ENCODE results near the gene MYL10. TPM values are rescaled to one million over a fixed set of nuclear protein-coding genes. Genes with fewer than 3 reads are reported as not detected.

MYL10 gene
- total RNA-seq, 1 experiment from 2014 or later = not detected

DNA sequence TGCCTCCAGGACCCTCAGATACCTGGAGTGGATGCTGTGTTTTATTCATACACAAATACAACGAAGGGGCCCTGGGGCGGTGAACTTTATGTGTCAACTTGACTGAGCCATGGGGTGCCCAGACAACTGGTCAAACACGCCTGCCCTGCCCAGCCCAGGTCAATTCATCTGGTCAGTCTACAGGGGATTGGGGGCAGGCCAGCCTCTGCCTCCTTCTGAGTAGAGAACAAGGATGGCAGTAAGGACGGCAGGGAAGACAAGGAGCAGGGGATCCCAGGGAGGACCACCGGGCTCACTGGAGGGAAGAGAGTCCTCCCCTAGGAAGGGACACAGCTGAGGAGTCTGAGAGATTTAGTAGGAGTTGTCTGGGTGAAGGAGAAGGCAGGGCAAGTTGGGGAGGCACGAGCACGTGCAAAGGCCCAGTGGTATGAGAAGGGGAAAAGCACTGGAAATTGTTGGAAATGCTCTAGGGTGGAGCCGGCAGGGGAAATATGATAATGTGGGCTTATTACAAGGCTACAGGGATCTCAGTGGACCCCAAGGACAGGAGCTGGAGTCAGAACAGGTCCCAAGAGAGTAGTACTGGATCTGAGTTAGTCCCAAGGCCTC is 63.4 kb downstream of the MYL10 start:
- ChIA-PET POLR2A (no interaction called here), RAD21 (ENCODE audit: low non-redundant PET in 1 of 2, low total read pairs in 2 of 2, uncharacterized antibody in 2 of 2, unreplicated experiment in 2 of 2) (no interaction called here), CTCF (no interaction called here)
- Histone ChIP-seq H3K9me2 (ENCODE audit: insufficient read depth) (no peaks in the 10 kb centered on the region), H3K79me2 (ENCODE audit: insufficient read depth, low read length) (no peaks in the 10 kb centered on the region), H3K4me3 (replicated peaks in 1 of 2; ENCODE audit: low read depth in 1 of 2, low read length in 2 of 2) (no peak overlapping the region), H3K4me2 (ENCODE audit: low read length) (peak overlapping the region; percentile 28; the same call in 1 of the 2 replicates), H3K27me3 (ENCODE audit: insufficient read depth, low read length) (no peaks in the 10 kb centered on the region), H3K4me1 (ENCODE audit: control insufficient read depth in 1 of 2, insufficient read depth in 2 of 2, low read length in 2 of 2) (peaks cover 16 to 21% of the 10 kb centered on the region in 2 experiments; a peak in 3 of 4 replicates), H2AFZ (ENCODE audit: low read depth, low read length, poor library complexity, severe bottlenecking) (peak overlapping the region; percentile 75), H4K20me1 (ENCODE audit: insufficient read depth) (no peaks in the 10 kb centered on the region), H3K27ac (ENCODE audit: low read depth, low read length) (no peak overlapping the region), H3K9ac (ENCODE audit: low read length) (no peak overlapping the region), H3K36me3 (ENCODE audit: control insufficient read depth in 1 of 2, insufficient read depth in 2 of 2, low read length in 2 of 2) (no peaks in the 10 kb centered on the region), H3K9me3 (ENCODE audit: control insufficient read depth in 1 of 2, insufficient read depth in 1 of 2, low read depth in 1 of 2, low read length in 2 of 2) (no peaks in the 10 kb centered on the region)
- ATAC-seq (no peak), DNase-seq (ENCODE audit: low read depth, low spot score) (no peak)
- no peak for TF ChIP-seq RAD21 (IDR thresholded peaks at IDR 0.05; ENCODE audit: low read depth)
- no peak for TF ChIP-seq ZFX (IDR thresholded peaks at IDR 0.05)
- TF ChIP-seq, protein P1, sequence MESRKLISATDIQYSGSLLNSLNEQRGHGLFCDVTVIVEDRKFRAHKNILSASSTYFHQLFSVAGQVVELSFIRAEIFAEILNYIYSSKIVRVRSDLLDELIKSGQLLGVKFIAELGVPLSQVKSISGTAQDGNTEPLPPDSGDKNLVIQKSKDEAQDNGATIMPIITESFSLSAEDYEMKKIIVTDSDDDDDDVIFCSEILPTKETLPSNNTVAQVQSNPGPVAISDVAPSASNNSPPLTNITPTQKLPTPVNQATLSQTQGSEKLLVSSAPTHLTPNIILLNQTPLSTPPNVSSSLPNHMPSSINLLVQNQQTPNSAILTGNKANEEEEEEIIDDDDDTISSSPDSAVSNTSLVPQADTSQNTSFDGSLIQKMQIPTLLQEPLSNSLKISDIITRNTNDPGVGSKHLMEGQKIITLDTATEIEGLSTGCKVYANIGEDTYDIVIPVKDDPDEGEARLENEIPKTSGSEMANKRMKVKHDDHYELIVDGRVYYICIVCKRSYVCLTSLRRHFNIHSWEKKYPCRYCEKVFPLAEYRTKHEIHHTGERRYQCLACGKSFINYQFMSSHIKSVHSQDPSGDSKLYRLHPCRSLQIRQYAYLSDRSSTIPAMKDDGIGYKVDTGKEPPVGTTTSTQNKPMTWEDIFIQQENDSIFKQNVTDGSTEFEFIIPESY (IDR thresholded peaks at IDR 0.05; ENCODE audit: extremely low read depth, insufficient replicate concordance, low read length) = no peak
- no peak for TF ChIP-seq TCF7L2 (IDR thresholded peaks at IDR 0.05; ENCODE audit: borderline replicate concordance, extremely low read depth, insufficient read depth, insufficient read length)
- no peak for TF ChIP-seq EZH2phosphoT487 (IDR thresholded peaks at IDR 0.05; ENCODE audit: borderline replicate concordance)
- TF ChIP-seq, protein P2, sequence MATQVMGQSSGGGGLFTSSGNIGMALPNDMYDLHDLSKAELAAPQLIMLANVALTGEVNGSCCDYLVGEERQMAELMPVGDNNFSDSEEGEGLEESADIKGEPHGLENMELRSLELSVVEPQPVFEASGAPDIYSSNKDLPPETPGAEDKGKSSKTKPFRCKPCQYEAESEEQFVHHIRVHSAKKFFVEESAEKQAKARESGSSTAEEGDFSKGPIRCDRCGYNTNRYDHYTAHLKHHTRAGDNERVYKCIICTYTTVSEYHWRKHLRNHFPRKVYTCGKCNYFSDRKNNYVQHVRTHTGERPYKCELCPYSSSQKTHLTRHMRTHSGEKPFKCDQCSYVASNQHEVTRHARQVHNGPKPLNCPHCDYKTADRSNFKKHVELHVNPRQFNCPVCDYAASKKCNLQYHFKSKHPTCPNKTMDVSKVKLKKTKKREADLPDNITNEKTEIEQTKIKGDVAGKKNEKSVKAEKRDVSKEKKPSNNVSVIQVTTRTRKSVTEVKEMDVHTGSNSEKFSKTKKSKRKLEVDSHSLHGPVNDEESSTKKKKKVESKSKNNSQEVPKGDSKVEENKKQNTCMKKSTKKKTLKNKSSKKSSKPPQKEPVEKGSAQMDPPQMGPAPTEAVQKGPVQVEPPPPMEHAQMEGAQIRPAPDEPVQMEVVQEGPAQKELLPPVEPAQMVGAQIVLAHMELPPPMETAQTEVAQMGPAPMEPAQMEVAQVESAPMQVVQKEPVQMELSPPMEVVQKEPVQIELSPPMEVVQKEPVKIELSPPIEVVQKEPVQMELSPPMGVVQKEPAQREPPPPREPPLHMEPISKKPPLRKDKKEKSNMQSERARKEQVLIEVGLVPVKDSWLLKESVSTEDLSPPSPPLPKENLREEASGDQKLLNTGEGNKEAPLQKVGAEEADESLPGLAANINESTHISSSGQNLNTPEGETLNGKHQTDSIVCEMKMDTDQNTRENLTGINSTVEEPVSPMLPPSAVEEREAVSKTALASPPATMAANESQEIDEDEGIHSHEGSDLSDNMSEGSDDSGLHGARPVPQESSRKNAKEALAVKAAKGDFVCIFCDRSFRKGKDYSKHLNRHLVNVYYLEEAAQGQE (IDR thresholded peaks at IDR 0.05; ENCODE audit: low read depth) = no peak
- no peak for TF ChIP-seq SIN3A (IDR thresholded peaks at IDR 0.05; ENCODE audit: low read depth)
- TF ChIP-seq POLR2AphosphoS5 (IDR thresholded peaks at IDR 0.05; ENCODE audit: low read depth, low read length) = no peak
- TF ChIP-seq, protein P3, sequence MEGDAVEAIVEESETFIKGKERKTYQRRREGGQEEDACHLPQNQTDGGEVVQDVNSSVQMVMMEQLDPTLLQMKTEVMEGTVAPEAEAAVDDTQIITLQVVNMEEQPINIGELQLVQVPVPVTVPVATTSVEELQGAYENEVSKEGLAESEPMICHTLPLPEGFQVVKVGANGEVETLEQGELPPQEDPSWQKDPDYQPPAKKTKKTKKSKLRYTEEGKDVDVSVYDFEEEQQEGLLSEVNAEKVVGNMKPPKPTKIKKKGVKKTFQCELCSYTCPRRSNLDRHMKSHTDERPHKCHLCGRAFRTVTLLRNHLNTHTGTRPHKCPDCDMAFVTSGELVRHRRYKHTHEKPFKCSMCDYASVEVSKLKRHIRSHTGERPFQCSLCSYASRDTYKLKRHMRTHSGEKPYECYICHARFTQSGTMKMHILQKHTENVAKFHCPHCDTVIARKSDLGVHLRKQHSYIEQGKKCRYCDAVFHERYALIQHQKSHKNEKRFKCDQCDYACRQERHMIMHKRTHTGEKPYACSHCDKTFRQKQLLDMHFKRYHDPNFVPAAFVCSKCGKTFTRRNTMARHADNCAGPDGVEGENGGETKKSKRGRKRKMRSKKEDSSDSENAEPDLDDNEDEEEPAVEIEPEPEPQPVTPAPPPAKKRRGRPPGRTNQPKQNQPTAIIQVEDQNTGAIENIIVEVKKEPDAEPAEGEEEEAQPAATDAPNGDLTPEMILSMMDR (IDR thresholded peaks at IDR 0.05 in 2 of 3, conservative IDR thresholded peaks at IDR 0.05 in 1 of 3; ENCODE audit: borderline replicate concordance in 1 of 3, insufficient read depth in 1 of 3, low read depth in 2 of 3, low read length in 2 of 3) = no peak
- TF ChIP-seq, protein P4, sequence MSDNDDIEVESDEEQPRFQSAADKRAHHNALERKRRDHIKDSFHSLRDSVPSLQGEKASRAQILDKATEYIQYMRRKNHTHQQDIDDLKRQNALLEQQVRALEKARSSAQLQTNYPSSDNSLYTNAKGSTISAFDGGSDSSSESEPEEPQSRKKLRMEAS (IDR thresholded peaks at IDR 0.05) = no peak
- TF ChIP-seq EGR1 (IDR thresholded peaks at IDR 0.05; ENCODE audit: low read depth) = no peak
- no peak for TF ChIP-seq YY1 (IDR thresholded peaks at IDR 0.05; ENCODE audit: extremely low read depth, insufficient replicate concordance, low read depth, low read length)
- intact Hi-C loops (cut with micrococcal nuclease) = no loop called here
- BruUV-seq (replicated peaks) = no TSS peak
